ENCODE measurements around the gene CXCR6. TPM values are rescaled to one million over a fixed set of nuclear protein-coding genes. Genes with fewer than 3 reads are reported as not detected.
A peak's percentile ranks its signal among the peaks of the same experiment; 100 is the strongest.

Gene CXCR6
- total and polyA plus RNA-seq, 8 donors, result 0.08 to 0.89 (median 0.35) TPM; not detected in 1

DNA sequence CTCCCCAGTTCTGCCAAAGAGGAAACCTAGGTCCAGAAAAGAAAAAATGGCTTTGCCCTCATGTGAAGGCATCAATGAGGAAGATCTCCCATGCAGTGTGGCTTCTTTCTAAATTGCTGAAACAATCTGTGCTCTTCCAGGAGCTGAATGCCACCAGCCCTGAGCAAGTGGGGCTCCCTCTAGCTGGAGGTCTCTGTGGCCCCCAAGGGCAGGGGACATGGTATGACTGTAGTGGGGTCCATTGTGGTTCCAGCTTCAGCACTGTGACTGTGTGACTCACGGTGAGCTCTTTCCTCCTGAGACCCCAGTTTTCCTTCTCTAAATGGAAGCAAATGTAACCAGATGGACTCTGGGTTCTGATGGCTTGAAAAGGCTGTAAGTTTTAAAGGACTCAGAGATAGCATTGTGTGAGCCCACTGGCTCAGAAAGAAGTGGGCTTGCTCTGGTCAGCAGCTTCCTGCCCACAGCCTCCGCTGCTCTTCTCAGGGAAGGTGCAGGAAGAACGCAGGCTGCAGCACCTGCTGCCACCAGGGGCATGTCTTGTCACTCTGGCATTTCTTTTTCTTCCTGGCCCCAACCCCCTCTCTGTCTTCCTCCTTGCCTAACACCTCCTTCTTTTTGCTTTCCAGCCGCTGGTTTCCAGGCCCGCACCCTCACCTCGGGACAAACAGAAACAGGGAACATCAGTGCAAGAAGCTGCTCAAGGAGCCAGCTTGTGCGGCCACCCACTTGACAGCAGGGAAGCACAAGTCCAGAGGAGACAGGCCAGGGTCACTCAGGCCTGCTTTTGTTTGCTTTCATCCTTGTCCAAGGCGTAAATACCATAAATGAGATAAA, 5.8 kb upstream of the CXCR6 start:
- FAIRE-seq, result no peak
- DNase-seq, result peak in 1 of 6 donors; percentile 18
- Histone ChIP-seq H3K27me3 (no peaks in the 10 kb centered on the region), H3K36me3 (peaks cover 0 to 15% (median 3%) of the 10 kb centered on the region in 3 donors), H3K9me3 (no peaks in the 10 kb centered on the region), H3K4me3 (no peak overlapping the region), H3K27ac (no peak overlapping the region), H3K4me1 (no peaks in the 10 kb centered on the region)
- no peak for TF ChIP-seq CTCF (IDR thresholded peaks at IDR 0.05)
- ATAC-seq, result no peak
- intact Hi-C loops (cut with DNase I), result loop anchor here (5.0 to 10.0 kb wide), 2 partner anchors 140 to 147 kb away; no protein-coding TSS in a partner anchor
- WGBS, 2 donors, result 84 to 87% methylated on average over 8 of the region's 8 CpGs

- DNase-seq (peak in 1 of 6 donors; percentile 12), ATAC-seq (no peak), FAIRE-seq (no peak)
- H3K4me3 ChIP-seq, result no peak overlapping the region
- WGBS, 2 donors, result 92 to 94% methylated on average over 4 of the region's 4 CpGs
- intact Hi-C loops (cut with DNase I), result loop anchor here (5.0 to 10.0 kb wide), 2 partner anchors 139 to 147 kb away; no protein-coding TSS in a partner anchor
- H3K27ac ChIP-seq, result no peak overlapping the region
- no peaks in the 10 kb centered on the region for H3K9me3 ChIP-seq
- H3K4me1 ChIP-seq, result no peaks in the 10 kb centered on the region
- peaks cover 0 to 14% (median 3%) of the 10 kb centered on the region in 3 donors for H3K36me3 ChIP-seq
- no peak for TF ChIP-seq CTCF (IDR thresholded peaks at IDR 0.05)
- no peaks in the 10 kb centered on the region for H3K27me3 ChIP-seq
These were observed 5.2 kb upstream of the CXCR6 start for GRCh38 chr3:45938043-45938435.

DNA sequence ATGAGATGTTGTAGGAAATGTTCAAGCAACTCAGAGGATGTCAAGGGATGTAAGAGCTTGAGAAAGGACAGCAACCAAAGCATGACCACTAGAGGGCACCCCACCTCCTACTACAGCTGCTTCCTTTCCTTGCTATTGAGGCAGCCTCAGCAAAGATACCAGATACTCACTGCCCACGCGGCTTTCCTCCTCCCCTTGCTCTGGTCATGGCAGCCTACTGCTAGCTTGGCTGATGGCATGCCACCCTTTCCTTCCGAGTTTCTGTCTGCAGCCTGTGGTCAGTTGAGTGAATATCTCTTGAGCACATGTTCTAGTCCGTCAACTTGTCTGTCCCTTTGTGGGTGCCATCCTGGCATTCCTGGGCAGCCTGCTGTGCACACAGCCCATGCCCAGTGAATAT, 4.4 kb upstream of the CXCR6 start:
- no peaks in the 10 kb centered on the region for H3K4me1 ChIP-seq
- H3K4me3 ChIP-seq, result no peak overlapping the region
- DNase-seq (peak in 5 of 6 donors; percentile 59 to 81 (median 70)), ATAC-seq (peak; percentile 83 to 94 (median 94)), FAIRE-seq (no peak)
- intact Hi-C loops (cut with DNase I), result loop anchor here (5.0 to 10.0 kb wide), 2 partner anchors 138 to 146 kb away; no protein-coding TSS in a partner anchor
- no peaks in the 10 kb centered on the region for H3K27me3 ChIP-seq
- TF ChIP-seq CTCF (IDR thresholded peaks at IDR 0.05), result peak; percentile 70 to 84 (median 78)
- 25 to 29% methylated on average over 4 of the region's 4 CpGs for WGBS, 2 donors
- H3K36me3 ChIP-seq, result peaks cover 0 to 9% (median 3%) of the 10 kb centered on the region in 3 donors
- no peaks in the 10 kb centered on the region for H3K9me3 ChIP-seq
- no peak overlapping the region for H3K27ac ChIP-seq

DNA sequence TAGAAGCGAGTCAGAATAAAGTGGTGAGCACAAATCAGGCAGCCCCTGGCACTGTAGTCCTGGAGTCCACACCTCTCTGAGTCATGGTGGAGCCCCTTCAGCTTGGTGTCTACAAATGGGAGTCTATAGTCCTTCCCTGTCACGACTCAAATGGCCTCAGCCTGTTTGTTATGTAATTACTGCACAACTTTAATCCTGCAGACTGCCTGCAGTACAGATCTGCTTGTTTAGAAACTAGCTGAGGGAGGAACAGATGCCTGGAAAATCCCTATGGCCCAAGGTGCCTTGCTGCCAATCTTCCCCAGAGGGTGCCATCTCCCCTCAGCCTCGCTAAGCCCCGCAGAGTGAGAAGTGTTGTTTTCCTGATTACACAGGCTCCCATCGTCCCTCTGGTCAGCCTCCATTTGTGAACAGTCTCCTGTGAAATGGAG, 3.9 kb upstream of the CXCR6 start:
- Histone ChIP-seq H3K27ac (no peak overlapping the region), H3K36me3 (peaks cover 0 to 9% (median 3%) of the 10 kb centered on the region in 3 donors), H3K4me3 (no peak overlapping the region), H3K9me3 (no peaks in the 10 kb centered on the region), H3K27me3 (no peaks in the 10 kb centered on the region), H3K4me1 (no peaks in the 10 kb centered on the region)
- ATAC-seq (peak; percentile 19 to 35 (median 27)), DNase-seq (no peak), FAIRE-seq (no peak)
- no peak for TF ChIP-seq CTCF (IDR thresholded peaks at IDR 0.05)
- WGBS, 2 donors, result 66 to 79% methylated on average over 5 of the region's 5 CpGs
- intact Hi-C loops (cut with DNase I), result loop anchor here (5.0 to 10.0 kb wide), 2 partner anchors 138 to 145 kb away; no protein-coding TSS in a partner anchor

Measured in pancreas (tissue), 10 donors.